GM12874 (cell line): ENCODE data around the gene A4GALT.

Experiments
- CTCF ChIP-seq: IDR thresholded peaks from 2 replicates; pipeline ENCODE4 v1.5.1; 2011; ENCODE audit warnings: low read depth, mild to moderate bottlenecking, control low read depth, low read length, moderate library complexity; ENCODE audit not compliant: insufficient read depth

A4GALT gene

GRCh38 chr22:42682113-42682851, 38.4 kb downstream of the A4GALT start:
- no peak for TF ChIP-seq CTCF

GRCh38 chr22:42680648-42681047, 40.0 kb downstream of the A4GALT start:
- TF ChIP-seq CTCF: no peak

- TF ChIP-seq CTCF: no peak
Measured at GRCh38 chr22:42679691-42680090, 41.0 kb downstream of the A4GALT start.

- no peak for TF ChIP-seq CTCF
Measured at GRCh38 chr22:42678894-42679293, 41.8 kb downstream of the A4GALT start.

- no peak for TF ChIP-seq CTCF
Measured at GRCh38 chr22:42676059-42676607, 44.5 kb downstream of the A4GALT start.

GRCh38 chr22:42673898-42674401, 46.7 kb downstream of the A4GALT start:
- no peak for TF ChIP-seq CTCF

GRCh38 chr22:42670921-42671709, 49.6 kb downstream of the A4GALT start:
- no peak for TF ChIP-seq CTCF
